HepG2 (cell line): ENCODE results near the gene CSNK1D. TPM values are rescaled to one million over a fixed set of nuclear protein-coding genes. Genes with fewer than 3 reads are reported as not detected.

Source experiments
- BRCA1 ChIP-seq: sonication (generic); formaldehyde crosslinking; IDR thresholded peaks from 2 replicates; pipeline ENCODE4 v1.4.0; 2020; ENCODE audit warnings: missing genetic modification reagents
- DNMT3B ChIP-seq: conservative IDR thresholded peaks from 2 replicates; pipeline ENCODE4 v1.6.1; 2016; ENCODE audit warnings: missing biosample characterization, control low read depth
- FOXO4 ChIP-seq: sonication (generic); formaldehyde crosslinking; conservative IDR thresholded peaks from 2 replicates; pipeline ENCODE4 v1.8.1; 2023; ENCODE audit warnings: missing genetic modification reagents
- HOXA5 ChIP-seq: sonication (generic); formaldehyde crosslinking; IDR thresholded peaks from 2 replicates; pipeline ENCODE4 v1.4.0; 2020; ENCODE audit warnings: missing genetic modification reagents
- MTF1 ChIP-seq: sonication (generic); formaldehyde crosslinking; IDR thresholded peaks from 2 replicates; pipeline ENCODE4 v1.5.0; 2020; ENCODE audit warnings: missing genetic modification reagents
- POGZ ChIP-seq: sonication (generic); formaldehyde crosslinking; IDR thresholded peaks from 2 replicates; pipeline ENCODE4 v1.4.0; 2020; ENCODE audit warnings: mild to moderate bottlenecking, missing genetic modification reagents
- THAP7 ChIP-seq: sonication (generic); formaldehyde crosslinking; IDR thresholded peaks from 2 replicates; pipeline ENCODE4 v1.8.1; 2023; ENCODE audit warnings: mild to moderate bottlenecking, missing genetic modification reagents
- TP53 ChIP-seq: sonication (generic); formaldehyde crosslinking; conservative IDR thresholded peaks from 2 replicates; pipeline ENCODE4 v1.4.0; 2020; ENCODE audit warnings: missing genetic modification reagents
- ZBTB20 ChIP-seq: sonication (generic); formaldehyde crosslinking; IDR thresholded peaks from 2 replicates; pipeline ENCODE4 v1.8.1; 2023; ENCODE audit warnings: missing genetic modification reagents, low read depth, mild to moderate bottlenecking, borderline replicate concordance
- ZFP36L2 ChIP-seq: sonication (generic); formaldehyde crosslinking; IDR thresholded peaks from 2 replicates; pipeline ENCODE4 v1.4.0; 2020; ENCODE audit warnings: missing genetic modification reagents
- ZMAT3 ChIP-seq: sonication (generic); formaldehyde crosslinking; conservative IDR thresholded peaks from 2 replicates; pipeline ENCODE4 v1.7.0; 2021; ENCODE audit warnings: missing genetic modification reagents
- ZNF367 ChIP-seq: sonication (generic); formaldehyde crosslinking; IDR thresholded peaks from 2 replicates; pipeline ENCODE4 v1.4.0; 2020; ENCODE audit warnings: missing genetic modification reagents, borderline replicate concordance
- ZNF543 ChIP-seq: sonication (generic); formaldehyde crosslinking; IDR thresholded peaks from 2 replicates; pipeline ENCODE4 v1.4.0; 2020; ENCODE audit warnings: mild to moderate bottlenecking, missing genetic modification reagents
- ZNF562 ChIP-seq: sonication (generic); formaldehyde crosslinking; IDR thresholded peaks from 2 replicates; pipeline ENCODE4 v1.8.0; 2022; ENCODE audit warnings: missing genetic modification reagents, borderline replicate concordance
- ZNF580 ChIP-seq: IDR thresholded peaks from 2 replicates; pipeline ENCODE4 v1.6.1; 2016; ENCODE audit warnings: low read depth, borderline replicate concordance
- ZNF616 ChIP-seq: sonication (generic); formaldehyde crosslinking; IDR thresholded peaks from 2 replicates; pipeline ENCODE4 v1.5.0; 2020; ENCODE audit warnings: low read depth, mild to moderate bottlenecking, missing genetic modification reagents
- ZNF839 ChIP-seq: sonication (generic); formaldehyde crosslinking; IDR thresholded peaks from 2 replicates; pipeline ENCODE4 v1.4.0; 2020; ENCODE audit warnings: missing genetic modification reagents, mild to moderate bottlenecking, borderline replicate concordance
- polyA plus RNA-seq, 8 experiments: library from polyadenylated mRNA; depleted of rRNA in 3 of 8; stranded (reverse) in 7 of 8; unstranded in 1 of 8; fragments of >200 nt; fragmentation: Illumina TruSeq in 4 of 8; extraction: Trizol in 4 of 8; gene quantifications; 2 replicates each; pipeline versions ENCODE4 v1.2.1 to v1.2.3, GENCODE V29; 2011 to 2016; ENCODE audit warnings: low read depth in 4 of 8, missing spikeins in 1 of 8, mixed read lengths in 1 of 8; ENCODE audit not compliant: insufficient read depth in 1 of 8
- total RNA-seq, 5 experiments: library from RNA; depleted of rRNA; stranded (reverse); fragments of >200 nt; fragmentation: Illumina TruSeq; extraction: Trizol; gene quantifications; 2 replicates each; pipeline ENCODE4 v1.2.3, GENCODE V29; 2016; ENCODE audit warnings: low read depth in 1 of 5
- TF ChIP-seq, protein P1 (sequence below), 2 experiments: sonication (generic) in 1 of 2; formaldehyde crosslinking in 1 of 2; IDR thresholded peaks; 2 replicates each; pipeline versions ENCODE4 v1.6.1 to v1.9.0; 2014 to 2022; ENCODE audit warnings: antibody characterized with exemption in 1 of 2, borderline replicate concordance in 1 of 2, inconsistent platforms in 1 of 2, low read depth in 1 of 2, missing genetic modification reagents in 1 of 2
- TF ChIP-seq, protein P2 (sequence below), 2 experiments: fragments of 450-650 bp in 1 of 2; sonication (generic) in 1 of 2; formaldehyde crosslinking; IDR thresholded peaks; 2 replicates each; pipeline versions ENCODE4 v1.5.0 to v1.8.0; 2020 to 2022; ENCODE audit warnings: mild to moderate bottlenecking in 1 of 2, missing genetic modification reagents in 1 of 2

The CSNK1D gene
- total and polyA plus RNA-seq, 2 of the 13 experiments (the other 11 are each of a cell fraction or from before 2014, with no cell fraction given), result 31.5 to 128 TPM

- no peak; the same call in 1 of the 2 replicates for TF ChIP-seq ZNF367 (CRISPR knock-in tag)
- TF ChIP-seq ZBTB20 (CRISPR knock-in tag), result peak; percentile 24; the same call in 1 of the 2 replicates
- no peak for TF ChIP-seq ZNF562 (CRISPR knock-in tag)
- TF ChIP-seq ZFP36L2 (CRISPR knock-in tag), result no peak
- no peak for TF ChIP-seq HOXA5 (CRISPR knock-in tag)
- TF ChIP-seq BRCA1 (CRISPR knock-in tag), result no peak; the same call in 1 of the 2 replicates
- TF ChIP-seq THAP7 (CRISPR knock-in tag), result peak; percentile 42; the same call in 1 of the 2 replicates
- TF ChIP-seq POGZ (CRISPR knock-in tag), result no peak
- TF ChIP-seq ZNF580, result no peak
- TF ChIP-seq ZMAT3 (CRISPR knock-in tag), result peak; percentile 60; the same call in 1 of the 2 replicates
- TF ChIP-seq ZNF543 (CRISPR knock-in tag), result peak; percentile 55
- no peak; the same call in 1 of the 2 replicates for TF ChIP-seq ZNF839 (CRISPR knock-in tag)
- TF ChIP-seq, protein P1, sequence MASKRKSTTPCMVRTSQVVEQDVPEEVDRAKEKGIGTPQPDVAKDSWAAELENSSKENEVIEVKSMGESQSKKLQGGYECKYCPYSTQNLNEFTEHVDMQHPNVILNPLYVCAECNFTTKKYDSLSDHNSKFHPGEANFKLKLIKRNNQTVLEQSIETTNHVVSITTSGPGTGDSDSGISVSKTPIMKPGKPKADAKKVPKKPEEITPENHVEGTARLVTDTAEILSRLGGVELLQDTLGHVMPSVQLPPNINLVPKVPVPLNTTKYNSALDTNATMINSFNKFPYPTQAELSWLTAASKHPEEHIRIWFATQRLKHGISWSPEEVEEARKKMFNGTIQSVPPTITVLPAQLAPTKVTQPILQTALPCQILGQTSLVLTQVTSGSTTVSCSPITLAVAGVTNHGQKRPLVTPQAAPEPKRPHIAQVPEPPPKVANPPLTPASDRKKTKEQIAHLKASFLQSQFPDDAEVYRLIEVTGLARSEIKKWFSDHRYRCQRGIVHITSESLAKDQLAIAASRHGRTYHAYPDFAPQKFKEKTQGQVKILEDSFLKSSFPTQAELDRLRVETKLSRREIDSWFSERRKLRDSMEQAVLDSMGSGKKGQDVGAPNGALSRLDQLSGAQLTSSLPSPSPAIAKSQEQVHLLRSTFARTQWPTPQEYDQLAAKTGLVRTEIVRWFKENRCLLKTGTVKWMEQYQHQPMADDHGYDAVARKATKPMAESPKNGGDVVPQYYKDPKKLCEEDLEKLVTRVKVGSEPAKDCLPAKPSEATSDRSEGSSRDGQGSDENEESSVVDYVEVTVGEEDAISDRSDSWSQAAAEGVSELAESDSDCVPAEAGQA (IDR thresholded peaks at IDR 0.05; ENCODE audit: low read depth), result peak; percentile 36; the same call in 1 of the 2 replicates
- TF ChIP-seq, protein P1 (CRISPR knock-in tag; IDR thresholded peaks at IDR 0.05; ENCODE audit: borderline replicate concordance), result no peak
- no peak for TF ChIP-seq TP53 (CRISPR knock-in tag)
- no peak for TF ChIP-seq DNMT3B (CRISPR knock-in tag)
- TF ChIP-seq FOXO4 (CRISPR knock-in tag), result no peak
- no peak for TF ChIP-seq MTF1 (CRISPR knock-in tag)
- TF ChIP-seq ZNF616 (CRISPR knock-in tag), result no peak; the same call in 1 of the 2 replicates
- TF ChIP-seq, protein P2, sequence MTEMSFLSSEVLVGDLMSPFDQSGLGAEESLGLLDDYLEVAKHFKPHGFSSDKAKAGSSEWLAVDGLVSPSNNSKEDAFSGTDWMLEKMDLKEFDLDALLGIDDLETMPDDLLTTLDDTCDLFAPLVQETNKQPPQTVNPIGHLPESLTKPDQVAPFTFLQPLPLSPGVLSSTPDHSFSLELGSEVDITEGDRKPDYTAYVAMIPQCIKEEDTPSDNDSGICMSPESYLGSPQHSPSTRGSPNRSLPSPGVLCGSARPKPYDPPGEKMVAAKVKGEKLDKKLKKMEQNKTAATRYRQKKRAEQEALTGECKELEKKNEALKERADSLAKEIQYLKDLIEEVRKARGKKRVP (CRISPR knock-in tag; IDR thresholded peaks at IDR 0.05), result no peak
These were observed 60.9 kb downstream of the CSNK1D start, which contains the start of gene CCDC57 (continued) for GRCh38 chr17:82212331-82213250.
